Skeletal muscle satellite cell (primary cell): Measurements from ENCODE around the gene PLEKHN1.

ENCODE experiments used
- H3K27me3 ChIP-seq: 2 replicates; pipeline ENCODE4 v1.7.0; 2013; ENCODE audit warnings: low read length; ENCODE audit not compliant: control insufficient read depth, insufficient read depth
- H3K36me3 ChIP-seq: 2 replicates; pipeline ENCODE4 v1.7.0; 2013; ENCODE audit warnings: mild to moderate bottlenecking, control low read depth, low read length; ENCODE audit not compliant: insufficient read depth
- H3K4me1 ChIP-seq: 2 replicates; pipeline ENCODE4 v1.7.0; 2013; ENCODE audit warnings: low read length; ENCODE audit not compliant: control insufficient read depth, insufficient read depth
- H3K4me2 ChIP-seq: 2 replicates; pipeline ENCODE4 v1.7.0; 2013; ENCODE audit warnings: mild to moderate bottlenecking, low read length
- H3K4me3 ChIP-seq: 2 replicates; pipeline ENCODE4 v1.7.0; 2013; ENCODE audit warnings: low read length
- H3K9ac ChIP-seq: 2 replicates; pipeline ENCODE4 v1.7.0; 2013; ENCODE audit warnings: mild to moderate bottlenecking, low read depth, low read length, moderate library complexity
- H3K9me3 ChIP-seq: replicated peaks from 2 replicates; pipeline ENCODE4 v1.7.0; 2013; ENCODE audit warnings: mild to moderate bottlenecking, control low read depth, low read length

Gene PLEKHN1

DNA sequence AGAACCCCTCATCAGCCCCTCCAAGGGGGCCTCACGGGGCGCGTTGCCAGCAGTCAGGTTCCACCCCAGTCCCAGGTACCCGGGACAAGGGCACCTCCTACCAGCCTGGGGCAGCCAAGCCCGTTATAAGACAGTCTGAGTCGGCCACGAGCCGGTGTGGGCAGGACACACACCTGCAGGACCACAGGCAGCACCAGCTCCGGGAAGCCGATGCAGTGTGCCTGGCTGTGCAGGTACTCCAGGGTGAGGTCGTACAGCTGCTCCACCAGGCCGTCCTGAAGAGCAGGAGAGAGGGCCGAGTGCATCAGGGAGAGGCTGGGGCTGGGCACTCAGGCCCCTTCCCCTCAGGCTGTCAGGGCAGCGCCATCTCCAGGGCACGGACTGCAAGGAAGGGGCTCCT is 18.3 kb upstream of the PLEKHN1 start:
- Histone ChIP-seq H3K36me3 (peaks cover 74% of the 10 kb centered on the region), H3K9me3 (no peaks in the 10 kb centered on the region), H3K4me3 (no peak overlapping the region), H3K27me3 (no peaks in the 10 kb centered on the region), H3K4me2 (no peak overlapping the region), H3K9ac (no peak overlapping the region), H3K4me1 (peaks cover 22% of the 10 kb centered on the region)

DNA sequence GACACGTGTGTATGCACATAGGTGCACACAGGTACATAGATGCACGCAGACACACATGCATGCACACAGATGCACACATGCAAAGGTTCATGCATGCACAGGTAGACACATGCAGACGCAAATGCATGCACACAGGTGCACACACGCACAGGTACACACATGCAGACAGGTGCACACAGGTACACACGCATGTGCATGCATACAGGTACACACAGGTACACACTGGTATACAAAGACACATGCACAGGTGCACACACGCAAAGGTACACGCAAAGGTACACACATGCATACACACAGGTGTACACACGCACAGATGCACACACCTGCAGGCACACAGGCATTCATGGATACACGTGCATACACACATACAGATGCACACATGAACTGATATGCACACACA is 16.0 kb upstream of the PLEKHN1 start:
- Histone ChIP-seq H3K36me3 (peaks cover 85% of the 10 kb centered on the region), H3K4me3 (no peak overlapping the region), H3K9ac (no peak overlapping the region), H3K4me1 (peaks cover under 1% of the 10 kb centered on the region), H3K9me3 (no peaks in the 10 kb centered on the region), H3K4me2 (no peak overlapping the region), H3K27me3 (no peaks in the 10 kb centered on the region)

DNA sequence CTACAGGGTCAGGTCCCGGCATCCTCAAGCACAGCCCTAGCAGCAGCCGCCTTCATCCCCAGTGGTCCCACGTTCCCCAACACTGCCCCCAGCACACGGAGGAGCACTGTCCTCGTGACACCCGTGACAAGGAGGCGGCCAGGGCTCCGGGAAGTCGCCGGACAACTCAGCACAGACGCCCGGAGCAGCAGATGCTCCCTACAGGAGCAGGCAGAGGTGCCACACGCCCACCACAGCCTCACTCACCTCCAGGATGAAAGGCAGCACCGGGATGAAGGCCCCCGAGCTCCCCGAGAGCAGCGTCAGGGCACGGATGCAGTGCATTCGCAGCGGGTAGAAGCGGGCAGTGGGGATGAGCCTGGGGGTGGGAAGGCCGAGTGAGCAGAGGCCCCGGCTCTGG is 15.4 kb upstream of the PLEKHN1 start:
- H3K9ac ChIP-seq = no peak overlapping the region

DNA sequence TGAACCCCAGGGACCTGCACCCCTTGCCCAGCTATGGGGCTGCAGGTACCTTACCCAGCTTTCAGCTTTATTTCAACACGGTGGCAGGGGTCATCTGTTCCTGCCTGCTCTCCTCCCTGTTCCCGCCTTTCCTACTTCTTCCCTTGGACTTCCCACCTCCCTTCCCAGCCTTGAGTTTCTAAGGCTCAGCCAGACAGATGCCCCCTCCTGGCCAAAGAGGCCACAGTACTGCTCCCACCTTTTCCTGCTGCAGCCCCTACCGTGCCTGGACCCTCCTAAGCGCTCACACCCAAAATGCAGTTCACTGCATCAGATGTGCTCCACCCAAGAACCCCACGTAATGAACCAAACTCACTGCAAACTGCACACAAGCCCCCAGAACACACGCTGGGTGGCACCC is 14.9 kb upstream of the PLEKHN1 start:
- Histone ChIP-seq H3K4me3 (no peak overlapping the region), H3K4me2 (no peak overlapping the region), H3K4me1 (no peaks in the 10 kb centered on the region), H3K36me3 (peaks cover 88% of the 10 kb centered on the region), H3K27me3 (no peaks in the 10 kb centered on the region), H3K9ac (no peak overlapping the region), H3K9me3 (no peaks in the 10 kb centered on the region)

More for the DNA sequence above, 15.4 kb upstream of the PLEKHN1 start:
- no peak overlapping the region for H3K4me2 ChIP-seq
- H3K4me3 ChIP-seq = no peak overlapping the region
- H3K4me1 ChIP-seq = no peaks in the 10 kb centered on the region
- H3K9me3 ChIP-seq = no peaks in the 10 kb centered on the region
- H3K27me3 ChIP-seq = no peaks in the 10 kb centered on the region
- H3K36me3 ChIP-seq = peaks cover 88% of the 10 kb centered on the region

DNA sequence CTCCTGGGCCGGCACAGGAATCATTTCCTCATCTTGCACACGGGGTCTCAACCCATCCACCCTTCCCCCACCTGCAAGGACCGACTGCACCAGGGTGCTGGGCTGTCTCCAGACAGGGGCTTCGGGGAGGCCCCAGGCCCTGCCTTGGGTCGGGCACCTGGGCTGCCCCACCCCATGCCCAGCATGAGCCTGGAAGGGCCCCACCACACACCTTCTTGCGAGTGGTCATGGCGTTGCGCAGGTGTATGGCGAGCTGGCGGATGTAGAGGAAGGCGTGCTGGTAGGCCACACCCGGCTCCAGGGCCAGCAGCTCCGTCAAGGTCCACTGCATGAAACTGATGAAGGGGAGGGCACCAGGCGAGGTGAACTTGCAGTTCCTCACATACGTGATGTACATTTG is 14.1 kb upstream of the PLEKHN1 start:
- Histone ChIP-seq H3K4me2 (no peak overlapping the region), H3K9me3 (no peaks in the 10 kb centered on the region), H3K9ac (no peak overlapping the region), H3K4me1 (no peaks in the 10 kb centered on the region), H3K36me3 (peaks cover 86% of the 10 kb centered on the region), H3K4me3 (no peak overlapping the region), H3K27me3 (no peaks in the 10 kb centered on the region)

DNA sequence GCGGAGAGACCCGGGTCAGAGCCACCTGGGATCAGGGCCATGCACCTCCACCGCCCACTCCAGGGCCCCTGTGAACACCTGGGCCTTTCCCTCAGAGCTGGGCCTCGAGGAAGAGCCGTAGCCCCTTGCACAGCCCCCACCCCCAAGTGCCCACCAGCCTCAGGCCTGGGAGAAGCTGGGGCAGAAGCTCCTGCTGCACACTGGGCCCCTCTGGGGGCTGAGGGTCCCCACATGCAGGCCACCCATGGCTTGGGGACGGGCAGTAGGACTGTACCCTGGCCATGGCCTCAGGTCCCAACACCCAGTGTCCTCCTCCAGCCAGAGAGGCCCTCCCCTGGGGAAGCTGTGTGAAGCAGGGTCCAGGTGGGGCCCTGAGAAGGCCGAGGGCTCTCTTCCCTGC is 13.7 kb upstream of the PLEKHN1 start:
- peaks cover 82% of the 10 kb centered on the region for H3K36me3 ChIP-seq
- H3K27me3 ChIP-seq = no peaks in the 10 kb centered on the region
- H3K4me2 ChIP-seq = no peak overlapping the region
- H3K9me3 ChIP-seq = no peaks in the 10 kb centered on the region
- H3K4me3 ChIP-seq = no peak overlapping the region
- peaks cover 2% of the 10 kb centered on the region for H3K4me1 ChIP-seq
- no peak overlapping the region for H3K9ac ChIP-seq

DNA sequence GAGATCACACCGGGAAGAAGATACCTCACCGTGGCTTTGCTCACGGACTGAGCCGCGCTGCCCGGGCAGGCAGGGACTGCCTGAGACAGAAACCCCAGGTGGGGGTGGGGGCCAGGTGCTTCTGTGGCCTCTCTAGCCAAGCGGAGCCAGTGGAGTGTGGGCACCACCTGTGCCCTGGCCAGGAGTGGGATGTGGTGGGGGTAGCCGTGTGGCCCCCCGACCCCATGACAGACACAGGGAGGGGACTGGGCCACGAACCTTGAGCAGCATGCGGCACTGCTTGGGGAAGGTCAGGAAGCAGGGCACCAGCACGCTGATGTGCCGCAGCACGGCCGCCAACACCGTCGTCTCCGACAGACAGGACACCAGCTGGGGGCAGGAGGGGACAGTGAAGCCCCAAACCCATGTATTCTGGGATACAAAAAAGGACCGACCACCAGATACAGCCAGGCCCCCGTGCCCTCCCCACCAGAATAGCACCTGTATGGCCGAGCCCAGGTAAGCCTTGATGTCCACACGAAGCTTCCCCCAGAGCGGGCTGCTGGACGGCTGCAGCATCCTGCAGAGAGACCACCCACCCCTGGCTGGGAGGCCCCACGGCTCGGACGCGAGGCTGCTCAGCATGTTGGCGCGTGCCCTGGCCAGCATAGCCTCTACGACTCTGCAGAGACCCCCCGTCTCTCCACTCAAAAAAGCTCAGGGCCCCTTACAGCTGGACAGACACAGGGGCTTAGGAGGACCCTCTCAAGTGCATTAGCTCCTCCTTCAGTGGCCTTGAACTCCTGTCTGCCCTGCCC is 12.6 kb upstream of the PLEKHN1 start:
- Histone ChIP-seq H3K4me2 (no peak overlapping the region), H3K27me3 (no peaks in the 10 kb centered on the region), H3K4me3 (no peak overlapping the region), H3K9ac (no peak overlapping the region), H3K36me3 (peaks cover 72% of the 10 kb centered on the region), H3K9me3 (no peaks in the 10 kb centered on the region), H3K4me1 (peaks cover 5% of the 10 kb centered on the region)

DNA sequence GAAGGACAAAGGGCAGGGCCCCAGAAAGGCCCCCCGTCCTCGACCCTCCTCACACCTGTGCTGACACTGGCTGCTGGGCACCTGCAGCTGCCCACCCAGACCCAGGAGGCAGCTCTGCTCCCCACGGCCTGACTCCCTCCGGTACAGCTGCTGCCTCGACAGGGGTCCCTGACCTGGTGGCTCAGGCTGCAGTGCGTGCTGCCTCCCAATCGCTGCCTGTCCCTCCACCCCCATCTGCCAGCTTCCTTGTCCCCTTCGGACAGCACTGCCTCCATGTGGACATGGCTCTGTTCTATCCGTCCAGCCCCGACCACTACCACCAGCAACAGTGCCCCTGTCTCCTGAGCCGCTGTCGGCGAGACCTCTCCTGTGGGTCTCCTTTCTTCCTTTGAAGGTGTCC is 11.4 kb upstream of the PLEKHN1 start:
- Histone ChIP-seq H3K9me3 (no peaks in the 10 kb centered on the region), H3K9ac (no peak overlapping the region), H3K4me2 (no peak overlapping the region), H3K4me1 (peaks cover 5% of the 10 kb centered on the region), H3K27me3 (no peaks in the 10 kb centered on the region), H3K4me3 (no peak overlapping the region), H3K36me3 (peaks cover 61% of the 10 kb centered on the region)

DNA sequence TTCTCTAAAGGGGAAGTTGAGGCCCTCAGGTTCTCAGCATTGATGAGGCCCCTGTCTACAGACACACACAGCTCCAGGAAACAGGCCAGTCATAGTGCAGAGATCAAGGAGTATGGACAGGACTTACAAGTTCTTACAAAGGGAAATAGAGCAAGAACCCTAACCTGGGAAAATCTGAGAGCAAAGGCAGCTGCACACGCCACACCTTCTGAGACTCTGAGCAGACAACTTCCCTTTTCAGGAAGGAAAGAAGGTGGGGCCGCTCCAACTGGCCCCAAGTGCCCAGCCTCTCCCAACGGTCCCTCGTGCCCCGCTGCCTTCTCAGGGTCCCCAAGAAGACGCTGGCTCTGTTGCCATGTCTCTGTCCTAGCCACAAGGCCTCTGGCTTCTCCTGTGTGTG is 10.8 kb upstream of the PLEKHN1 start:
- no peak overlapping the region for H3K4me3 ChIP-seq
- no peak overlapping the region for H3K9ac ChIP-seq
- peaks cover 56% of the 10 kb centered on the region for H3K36me3 ChIP-seq
- H3K4me2 ChIP-seq = no peak overlapping the region
- peaks cover 5% of the 10 kb centered on the region for H3K4me1 ChIP-seq
- H3K27me3 ChIP-seq = no peaks in the 10 kb centered on the region
- H3K9me3 ChIP-seq = no peaks in the 10 kb centered on the region

DNA sequence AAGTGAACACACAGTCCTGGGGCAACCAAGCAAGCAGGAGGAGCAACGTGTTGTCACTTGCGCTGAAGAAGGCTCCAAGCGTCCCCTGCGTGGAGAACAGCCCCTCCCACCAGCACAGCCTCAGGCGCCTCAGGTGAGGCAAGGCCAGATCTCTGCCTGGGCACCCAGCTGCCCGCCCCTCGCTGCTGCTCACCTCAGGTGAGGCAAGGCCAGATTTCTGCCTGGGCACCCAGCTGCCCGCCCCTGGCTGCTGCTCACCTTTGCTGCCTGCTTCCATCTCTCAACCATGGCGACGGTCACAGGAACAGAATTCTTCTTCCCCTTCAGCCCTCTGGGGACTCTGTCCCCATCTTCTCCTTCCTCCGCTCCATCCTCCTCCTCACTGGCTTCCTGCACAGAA is 9.6 kb upstream of the PLEKHN1 start:
- no peak overlapping the region for H3K4me3 ChIP-seq
- H3K9ac ChIP-seq = no peak overlapping the region
- H3K27me3 ChIP-seq = no peaks in the 10 kb centered on the region
- H3K36me3 ChIP-seq = peaks cover 47% of the 10 kb centered on the region
- H3K9me3 ChIP-seq = no peaks in the 10 kb centered on the region
- H3K4me1 ChIP-seq = peaks cover 11% of the 10 kb centered on the region
- no peak overlapping the region for H3K4me2 ChIP-seq

DNA sequence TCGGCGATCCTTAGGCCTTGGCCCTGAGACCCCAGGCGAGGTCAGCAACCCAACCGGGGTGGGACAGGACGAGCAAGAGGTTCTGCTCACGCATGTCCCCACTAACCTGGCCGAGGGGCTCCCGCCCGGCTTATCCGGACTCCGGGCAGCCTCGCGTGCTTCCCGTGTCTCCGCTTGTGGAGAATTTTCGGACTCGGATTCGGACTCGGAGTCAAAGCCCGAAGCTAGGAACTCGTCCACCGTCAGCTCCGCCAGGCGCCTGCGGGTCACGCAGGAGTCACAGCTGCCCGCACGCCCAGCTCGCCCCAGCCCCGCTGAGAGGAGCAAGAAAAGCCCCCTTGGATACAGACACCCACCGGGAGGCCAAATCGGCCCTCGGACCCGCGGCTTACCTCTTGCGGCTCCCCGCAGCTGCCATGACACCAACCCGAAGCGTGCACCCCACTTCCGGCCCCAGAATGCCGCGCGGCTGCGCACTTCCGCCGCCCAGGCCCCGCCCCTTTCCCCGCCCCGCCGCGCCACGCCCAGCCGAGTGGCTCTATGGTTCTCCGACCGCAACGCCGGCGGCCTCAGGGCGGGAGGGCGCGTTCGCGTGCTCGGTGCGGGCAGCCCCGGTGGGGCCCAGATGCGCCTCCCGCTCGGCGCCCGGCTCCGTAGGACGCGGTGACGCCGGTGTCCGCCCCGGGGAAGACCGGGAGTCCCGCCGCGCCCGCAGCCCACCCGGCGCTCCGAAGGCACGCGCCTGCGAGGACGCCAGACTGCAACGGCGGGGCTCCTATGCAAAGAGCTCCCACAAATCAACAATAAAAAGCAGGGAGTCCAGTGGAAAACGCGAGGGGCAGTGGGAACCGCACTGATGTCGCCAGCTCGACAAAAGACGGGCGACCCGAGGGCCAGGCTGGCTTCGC is 7.2 kb upstream of the PLEKHN1 start, which contains the start of gene NOC2L:
Gene NOC2L, minus strand, starts transcription at position 434 of the 908 bp plus-strand sequence. Its CDS starts 16 bp downstream, at position 418.
- H3K4me3 ChIP-seq = peak within 1 kb of the TSS; percentile 89
- H3K9me3 ChIP-seq = no peaks in the 10 kb centered on the region
- H3K4me1 ChIP-seq = peaks cover 13% of the 10 kb centered on the region
- peak within 1 kb of the TSS; percentile 92 for H3K4me2 ChIP-seq
- no peaks in the 10 kb centered on the region for H3K27me3 ChIP-seq
- peaks cover 46% of the 10 kb centered on the region for H3K36me3 ChIP-seq
- H3K9ac ChIP-seq = peak within 1 kb of the TSS; percentile 95
